Coronary artery (tissue), 2 donors: ENCODE measurements around the gene TMEM204.
"Not testable (repeated sequence)": the region's sequence is repeated elsewhere in the genome, so short reads cannot be mapped to it uniquely, and the experiment has no call there.

Source experiments
- DNase-seq: peaks from one replicate; pipeline ENCODE4 v3.0.0-alpha.2; 2017; ENCODE audit warnings: low spot score
- H3K27ac ChIP-seq, 2 donors: fragments of 200-600 bp; sonication (generic); one replicate each; pipeline ENCODE4 v1.5.1; 2016 to 2019
- H3K4me3 ChIP-seq: fragments of 200-600 bp; sonication (generic); 2 replicates; pipeline ENCODE4 v1.5.1; 2016; ENCODE audit warnings: mild to moderate bottlenecking, moderate library complexity
- CTCF ChIP-seq: fragments of 200-600 bp; sonication (generic); IDR thresholded peaks from one replicate; pipeline ENCODE4 v1.5.1; 2019; ENCODE audit warnings: antibody characterized with exemption

The TMEM204 gene

DNA sequence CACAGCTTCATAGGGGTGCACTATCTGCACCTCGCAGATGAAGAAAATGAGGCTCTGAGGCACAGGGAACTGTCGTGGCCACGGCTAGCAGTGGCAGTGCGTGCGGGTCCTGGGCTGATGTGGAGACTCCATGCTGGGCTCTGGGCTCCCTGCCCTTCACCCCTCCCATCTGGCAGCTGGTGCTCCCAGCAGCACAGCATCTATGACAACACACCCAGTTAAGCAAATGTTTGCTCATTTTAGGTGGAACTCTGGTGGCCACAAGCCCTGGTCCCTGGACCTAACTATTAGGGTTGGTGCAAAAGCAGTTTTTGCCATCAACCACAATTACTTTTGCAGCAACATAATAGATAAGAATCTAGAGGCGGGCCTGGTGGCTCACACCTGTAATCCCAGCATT lies 47.5 kb downstream of the TMEM204 start:
- Histone ChIP-seq H3K27ac (no peak overlapping the region), H3K4me3 (no peak overlapping the region)
- TF ChIP-seq CTCF, result no peak
- no peak for DNase-seq

DNA sequence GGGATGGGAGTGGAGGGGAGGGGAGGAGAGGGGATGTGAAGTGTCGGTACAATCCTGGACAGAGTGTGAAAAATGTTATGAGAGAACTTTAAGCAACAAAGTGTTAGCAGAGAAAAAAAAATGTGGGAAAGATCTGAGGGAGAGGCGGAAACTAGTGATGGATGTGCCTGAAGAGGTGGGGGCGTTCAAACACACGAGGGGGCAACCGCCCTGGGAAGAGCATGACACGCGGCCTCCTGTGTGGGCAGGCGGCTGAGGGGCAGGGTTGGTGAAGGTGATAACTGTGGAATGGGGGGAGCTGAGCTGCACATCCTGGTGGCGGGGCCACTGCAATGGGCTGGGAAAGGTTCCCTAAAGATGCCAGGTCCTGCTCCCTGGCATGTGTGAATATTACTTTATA lies 48.3 kb downstream of the TMEM204 start:
- no peak for TF ChIP-seq CTCF
- H3K4me3 ChIP-seq, result no peak overlapping the region
- no peak overlapping the region for H3K27ac ChIP-seq
- no peak for DNase-seq

DNA sequence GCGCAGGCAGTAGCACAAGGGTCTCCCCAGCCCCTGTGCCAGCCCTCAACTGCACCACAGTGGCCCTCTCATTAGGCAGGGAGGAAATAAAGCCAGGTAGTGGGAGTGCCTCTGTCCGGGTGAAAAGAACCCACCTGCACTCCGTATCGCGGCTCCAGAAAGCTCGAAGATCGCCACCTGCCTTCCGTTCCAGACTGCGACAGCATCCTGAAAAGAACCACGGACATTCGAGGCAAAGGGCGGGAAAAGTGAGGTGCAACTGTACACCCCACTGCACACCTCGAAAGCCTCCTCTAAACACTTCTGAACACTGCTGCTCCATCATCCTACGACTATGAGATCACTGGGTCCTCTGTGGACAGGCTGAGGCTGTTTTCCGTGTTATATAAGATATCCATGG lies 49.7 kb downstream of the TMEM204 start:
- TF ChIP-seq CTCF, result no peak
- Histone ChIP-seq H3K27ac (no peak overlapping the region), H3K4me3 (no peak overlapping the region)
- DNase-seq, result no peak

DNA sequence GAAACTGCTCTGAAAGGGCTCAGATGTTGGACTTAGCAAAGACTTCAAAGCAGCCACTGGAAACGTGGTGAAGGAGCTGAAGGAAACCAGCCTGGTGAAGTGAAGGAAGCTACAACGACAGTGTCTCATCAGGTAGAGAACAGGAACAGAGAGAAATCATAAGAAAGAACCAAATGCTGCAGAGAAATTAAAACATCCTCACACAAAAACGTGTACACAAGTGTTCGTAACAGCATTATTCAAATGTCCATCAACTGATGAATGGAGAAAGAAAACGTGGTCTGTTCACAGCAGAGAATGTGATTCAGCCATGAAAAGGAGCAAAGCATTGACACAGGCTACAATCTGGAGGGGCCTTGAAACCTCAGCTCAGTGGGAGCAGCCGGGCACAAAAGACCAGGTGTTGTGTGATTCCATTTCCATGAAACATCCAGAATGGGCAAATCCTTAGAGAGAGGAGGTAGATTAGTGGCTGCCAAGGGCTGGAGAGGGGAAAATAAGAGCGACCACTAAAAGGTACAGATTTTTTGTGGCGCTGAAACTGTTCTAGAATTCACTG lies 51.5 kb downstream of the TMEM204 start:
- no peak overlapping the region for H3K27ac ChIP-seq
- DNase-seq, result no peak
- H3K4me3 ChIP-seq, result no peak overlapping the region
- TF ChIP-seq CTCF, result no peak

- Histone ChIP-seq H3K4me3 (no peak overlapping the region), H3K27ac (no peak overlapping the region)
- DNase-seq, result no peak
- no peak for TF ChIP-seq CTCF
These were observed 56.9 kb downstream of the TMEM204 start for GRCh38 chr16:1590366-1590765.

GRCh38 chr16:1590930-1591705 lies 57.7 kb downstream of the TMEM204 start:
- no peak for TF ChIP-seq CTCF
- Histone ChIP-seq H3K27ac (no peak overlapping the region), H3K4me3 (no peak overlapping the region)
- DNase-seq, result no peak

- Histone ChIP-seq H3K27ac (no peak overlapping the region), H3K4me3 (no peak overlapping the region)
- DNase-seq, result no peak
- no peak for TF ChIP-seq CTCF
These were observed 59.0 kb downstream of the TMEM204 start for GRCh38 chr16:1592446-1592845.

DNA sequence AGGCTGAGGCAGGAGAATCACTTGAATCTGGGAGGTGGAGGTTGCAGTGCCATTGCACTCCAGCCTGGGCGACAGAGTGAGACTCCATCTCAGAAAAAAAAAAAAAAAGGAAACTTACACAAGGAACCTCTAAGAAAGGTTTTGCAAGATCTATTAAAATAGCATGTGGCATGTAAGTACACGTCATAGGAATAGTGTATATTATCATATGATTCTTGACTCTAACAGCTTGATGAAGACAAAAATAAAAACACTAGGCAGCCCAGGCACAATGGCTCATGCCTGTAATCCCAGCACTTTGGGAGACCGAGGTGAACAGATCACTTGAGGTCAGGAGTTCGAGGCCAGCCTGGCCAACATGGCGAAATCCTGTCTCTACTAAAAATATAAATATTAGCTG lies 62.0 kb downstream of the TMEM204 start:
- H3K4me3 ChIP-seq, H3K27ac ChIP-seq: not testable (repeated sequence)

More for the DNA sequence above, 62.0 kb downstream of the TMEM204 start:
- not testable (repeated sequence) for DNase-seq
